Body of pancreas (tissue), 4 donors: ENCODE results near the gene SPC25. TPM values are rescaled to one million over a fixed set of nuclear protein-coding genes. Genes with fewer than 3 reads are reported as not detected.

Experiments used
- ATAC-seq: fragments of 150-250 bp; one replicate; pipeline ENCODE4 v1.9.1; 2016
- DNase-seq, 4 donors: peaks; one replicate each; pipeline ENCODE4 v3.0.0-alpha.2; 2019
- H3K27ac ChIP-seq, 4 donors: fragments of 200-600 bp; sonication (generic); 1 replicate in 3 of 4; 2 replicates in 1 of 4; pipeline versions ENCODE4 v1.5.1 to v1.6.1; 2016 to 2019; ENCODE audit warnings: mild to moderate bottlenecking in 1 of 4, mixed read lengths in 1 of 4, moderate library complexity in 1 of 4
- H3K27me3 ChIP-seq, 2 donors: fragments of 200-600 bp; sonication (generic); one replicate each; pipeline ENCODE4 v1.6.0; 2016; ENCODE audit warnings: mild to moderate bottlenecking in 1 of 2
- H3K36me3 ChIP-seq, 2 donors: fragments of 200-600 bp; sonication (generic); replicated peaks in 1 of 2; 2 replicates each; pipeline ENCODE4 v1.5.1; 2016; ENCODE audit warnings: low read depth in 2 of 2; ENCODE audit not compliant: insufficient read depth in 1 of 2
- H3K4me1 ChIP-seq: fragments of 200-600 bp; sonication (generic); one replicate; pipeline ENCODE4 v1.6.0; 2016
- H3K4me3 ChIP-seq, 2 donors: fragments of 200-600 bp; sonication (generic); 1 replicate in 1 of 2; 2 replicates in 1 of 2; pipeline ENCODE4 v1.5.1; 2016 to 2019
- H3K9me3 ChIP-seq, 3 donors: fragments of 200-600 bp; sonication (generic); 1 replicate in 2 of 3; 2 replicates in 1 of 3; pipeline ENCODE4 v1.5.1; 2016
- POLR2A ChIP-seq, 3 donors: fragments of 450-650 bp; IDR thresholded peaks; one replicate each; pipeline ENCODE4 v1.6.1; 2016; ENCODE audit warnings: antibody characterized with exemption in 3 of 3, mild to moderate bottlenecking in 2 of 3
- WGBS, 2 donors: methylation state at CpG; one replicate each; pipeline ENCODE4 v1.1.5; 2017; 5-methylcytosine and 5-hydroxymethylcytosine counted together
- intact Hi-C: fragments of 100-400 bp; cut with DNase I; formaldehyde crosslinking; loops from one replicate; pipeline ENCODE4 v1.15.1; 2023
- total RNA-seq, 2 donors: library from RNA; depleted of rRNA; stranded (reverse); fragments of >200 nt; gene quantifications; one replicate each; pipeline ENCODE4 v1.1.0, GENCODE V29; 2016
- TF ChIP-seq, protein P1 (sequence below), 7 experiments: fragments of 450-650 bp in 4 of 7; fragments of 200-600 bp in 3 of 7; sonication (generic) in 3 of 7; IDR thresholded peaks; one replicate each; pipeline ENCODE4 v1.5.1; 2016 to 2019; ENCODE audit warnings: antibody characterized with exemption in 7 of 7

The SPC25 gene
- total RNA-seq, 2 donors from 2014 or later: not detected

DNA sequence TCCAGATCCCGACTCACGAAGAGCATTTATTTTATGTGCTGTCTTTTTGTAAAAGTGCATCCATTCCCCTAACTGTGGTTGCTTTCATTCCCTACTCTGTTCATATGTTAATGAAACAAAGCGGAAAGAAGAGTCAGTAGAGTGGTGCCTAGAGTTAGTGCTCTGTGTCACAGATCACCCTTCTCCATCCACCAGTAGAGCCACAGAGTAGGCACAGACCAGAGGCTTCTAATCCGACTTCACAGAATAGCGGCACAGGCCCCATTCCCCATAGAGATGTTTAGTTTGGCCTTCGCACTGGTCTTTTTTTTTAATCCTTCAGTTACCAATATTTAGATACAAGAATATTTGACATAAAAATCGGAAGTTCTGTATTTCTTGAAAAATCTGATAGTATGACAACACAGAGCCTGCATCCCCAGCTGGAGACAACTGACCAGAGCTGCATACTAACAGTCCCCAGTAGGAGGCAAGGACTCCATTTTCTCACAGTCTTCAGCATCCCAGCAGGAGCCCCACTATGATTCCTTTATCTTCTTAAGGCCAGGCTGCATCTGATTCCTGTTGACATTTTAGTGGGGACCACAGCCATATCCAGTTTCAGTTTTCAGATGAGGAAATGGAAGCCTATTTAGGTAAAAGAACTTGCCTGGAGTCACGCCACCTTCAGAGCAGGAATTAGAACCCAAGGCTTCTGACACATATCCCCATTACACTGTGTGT, 17.9 kb upstream of the SPC25 start:
- Histone ChIP-seq H3K4me3 (no peak overlapping the region), H3K9me3 (no peaks in the 10 kb centered on the region), H3K27me3 (no peaks in the 10 kb centered on the region), H3K27ac (no peak overlapping the region), H3K4me1 (peaks cover 8% of the 10 kb centered on the region), H3K36me3 (no peaks in the 10 kb centered on the region)
- 90 to 91% methylated on average over 8 of the region's 8 CpGs for WGBS, 2 donors
- intact Hi-C loops: no loop called here
- ATAC-seq (no peak), DNase-seq (no peak)
- no peak for TF ChIP-seq POLR2A (IDR thresholded peaks at IDR 0.05)
- TF ChIP-seq, protein P1, sequence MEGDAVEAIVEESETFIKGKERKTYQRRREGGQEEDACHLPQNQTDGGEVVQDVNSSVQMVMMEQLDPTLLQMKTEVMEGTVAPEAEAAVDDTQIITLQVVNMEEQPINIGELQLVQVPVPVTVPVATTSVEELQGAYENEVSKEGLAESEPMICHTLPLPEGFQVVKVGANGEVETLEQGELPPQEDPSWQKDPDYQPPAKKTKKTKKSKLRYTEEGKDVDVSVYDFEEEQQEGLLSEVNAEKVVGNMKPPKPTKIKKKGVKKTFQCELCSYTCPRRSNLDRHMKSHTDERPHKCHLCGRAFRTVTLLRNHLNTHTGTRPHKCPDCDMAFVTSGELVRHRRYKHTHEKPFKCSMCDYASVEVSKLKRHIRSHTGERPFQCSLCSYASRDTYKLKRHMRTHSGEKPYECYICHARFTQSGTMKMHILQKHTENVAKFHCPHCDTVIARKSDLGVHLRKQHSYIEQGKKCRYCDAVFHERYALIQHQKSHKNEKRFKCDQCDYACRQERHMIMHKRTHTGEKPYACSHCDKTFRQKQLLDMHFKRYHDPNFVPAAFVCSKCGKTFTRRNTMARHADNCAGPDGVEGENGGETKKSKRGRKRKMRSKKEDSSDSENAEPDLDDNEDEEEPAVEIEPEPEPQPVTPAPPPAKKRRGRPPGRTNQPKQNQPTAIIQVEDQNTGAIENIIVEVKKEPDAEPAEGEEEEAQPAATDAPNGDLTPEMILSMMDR (IDR thresholded peaks at IDR 0.05): no peak

- H3K27ac ChIP-seq: no peak overlapping the region
- H3K4me3 ChIP-seq: no peak overlapping the region
- WGBS, 2 donors: 80 to 98% methylated on average over 3 of the region's 3 CpGs
- no peaks in the 10 kb centered on the region for H3K4me1 ChIP-seq
- no peaks in the 10 kb centered on the region for H3K9me3 ChIP-seq
- intact Hi-C loops: no loop called here
- no peaks in the 10 kb centered on the region for H3K27me3 ChIP-seq
- TF ChIP-seq POLR2A (IDR thresholded peaks at IDR 0.05): no peak
- TF ChIP-seq, protein P1 (IDR thresholded peaks at IDR 0.05): no peak
- DNase-seq: no peak
- ATAC-seq: no peak
- H3K36me3 ChIP-seq: no peaks in the 10 kb centered on the region
Measured at GRCh38 chr2:168904358-168904757, 14.1 kb upstream of the SPC25 start.

GRCh38 chr2:168903888-168904287, 13.7 kb upstream of the SPC25 start:
- DNase-seq: no peak
- no peak for ATAC-seq
- Histone ChIP-seq H3K27me3 (no peaks in the 10 kb centered on the region), H3K36me3 (no peaks in the 10 kb centered on the region), H3K27ac (no peak overlapping the region), H3K9me3 (no peaks in the 10 kb centered on the region), H3K4me1 (no peaks in the 10 kb centered on the region), H3K4me3 (no peak overlapping the region)
- TF ChIP-seq, protein P1 (IDR thresholded peaks at IDR 0.05): no peak
- no peak for TF ChIP-seq POLR2A (IDR thresholded peaks at IDR 0.05)
- intact Hi-C loops: no loop called here
- WGBS, 2 donors: 86% methylated on average over 2 of the region's 2 CpGs

DNA sequence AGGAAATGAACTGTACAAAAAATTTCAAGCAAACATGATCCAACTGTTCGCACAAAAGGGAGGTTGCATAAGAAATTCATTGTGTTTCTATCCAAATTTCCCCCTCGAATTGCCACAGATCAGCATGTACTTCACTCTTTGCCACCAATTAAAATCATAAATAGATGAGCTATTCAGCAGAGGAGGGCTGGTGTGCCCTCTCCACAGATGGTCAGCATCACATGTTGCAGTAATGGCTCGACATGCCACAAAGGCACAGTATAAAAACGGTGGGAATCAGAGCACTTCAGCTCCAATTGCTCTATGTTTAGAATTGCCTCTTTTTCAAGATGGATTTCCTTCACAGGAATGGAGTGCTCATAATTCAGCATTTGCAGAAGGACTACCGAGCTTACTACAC, 10.8 kb upstream of the SPC25 start, which contains the start of gene G6PC2:
TSS of gene G6PC2 (plus strand) at position 289 of the 400 bp plus-strand sequence. CDS start at position 330, 41 bp downstream.
- no peak for ATAC-seq
- TF ChIP-seq POLR2A (IDR thresholded peaks at IDR 0.05): peak in 2 of 3 donors; percentile 27 to 29
- TF ChIP-seq, protein P1 (IDR thresholded peaks at IDR 0.05): no peak
- Histone ChIP-seq H3K27ac (no peak within 1 kb of the TSS), H3K4me1 (no peaks in the 10 kb centered on the region), H3K9me3 (no peaks in the 10 kb centered on the region), H3K27me3 (no peaks in the 10 kb centered on the region), H3K4me3 (no peak within 1 kb of the TSS), H3K36me3 (no peaks in the 10 kb centered on the region)
- intact Hi-C loops: no loop called here
- WGBS, 2 donors: 54 to 67% methylated on average over 5 of the region's 5 CpGs
- peak in 2 of 4 donors; percentile 22 to 34 for DNase-seq

- no peaks in the 10 kb centered on the region for H3K36me3 ChIP-seq
- intact Hi-C loops: no loop called here
- no peak overlapping the region for H3K27ac ChIP-seq
- H3K27me3 ChIP-seq: no peaks in the 10 kb centered on the region
- no peak overlapping the region for H3K4me3 ChIP-seq
- no peak for ATAC-seq
- no peaks in the 10 kb centered on the region for H3K9me3 ChIP-seq
- H3K4me1 ChIP-seq: no peaks in the 10 kb centered on the region
- WGBS, 2 donors: 57 to 64% methylated on average over 1 of the region's 1 CpG
- DNase-seq: no peak
- TF ChIP-seq, protein P1 (IDR thresholded peaks at IDR 0.05): no peak
- no peak for TF ChIP-seq POLR2A (IDR thresholded peaks at IDR 0.05)
Measured at GRCh38 chr2:168897449-168897848, 7.2 kb upstream of the SPC25 start.
